NCI-H2171 (cell line): ENCODE results near the gene TEKTIP1.
"Not testable (repeated sequence)": the region's sequence is repeated elsewhere in the genome, so short reads cannot be mapped to it uniquely, and the experiment has no call there.

Experiments used
- DNase-seq: peaks from one replicate; lab custom pipeline; 2025; lab: John Stamatoyannopoulos, UW

The TEKTIP1 gene

DNA sequence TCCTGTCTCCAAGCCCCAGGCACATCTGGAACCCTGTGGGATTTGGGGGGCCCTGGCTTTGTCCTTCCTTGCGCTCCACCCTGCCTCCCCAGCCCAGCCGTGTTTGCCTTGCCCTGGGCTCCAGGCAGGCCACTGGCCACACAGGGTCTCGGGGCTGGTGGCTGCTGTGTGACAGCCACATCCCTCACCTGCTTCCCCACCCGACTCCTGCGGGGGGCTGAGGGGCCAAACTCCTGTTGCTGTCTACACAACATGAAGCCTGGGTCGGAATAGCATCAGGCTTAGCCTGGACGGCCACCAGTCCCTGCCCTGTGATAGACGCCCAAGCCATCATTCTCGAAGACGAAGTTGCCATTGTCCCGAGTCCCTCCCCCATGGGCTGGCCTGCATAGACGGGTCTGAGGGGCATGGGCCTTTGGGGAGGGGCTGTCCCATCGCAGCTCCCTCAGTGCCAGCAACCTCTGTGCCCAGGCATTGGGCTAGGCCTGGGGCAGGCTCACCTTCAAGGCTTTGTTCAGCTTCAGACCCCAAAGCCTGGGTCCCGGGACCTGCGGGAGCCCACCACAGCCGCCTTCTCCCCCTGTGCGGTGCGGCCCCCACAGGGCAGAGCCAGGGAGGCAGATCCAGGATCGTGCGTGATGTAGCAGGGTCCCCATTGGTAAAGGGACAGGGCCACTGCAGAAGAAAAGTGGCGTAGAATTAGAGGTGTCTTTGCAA lies 15.5 kb upstream of the TEKTIP1 start:
- DNase-seq = no peak

- no peak for DNase-seq
Observed at GRCh38 chr19:3524078-3524842, 14.7 kb upstream of the TEKTIP1 start.

DNA sequence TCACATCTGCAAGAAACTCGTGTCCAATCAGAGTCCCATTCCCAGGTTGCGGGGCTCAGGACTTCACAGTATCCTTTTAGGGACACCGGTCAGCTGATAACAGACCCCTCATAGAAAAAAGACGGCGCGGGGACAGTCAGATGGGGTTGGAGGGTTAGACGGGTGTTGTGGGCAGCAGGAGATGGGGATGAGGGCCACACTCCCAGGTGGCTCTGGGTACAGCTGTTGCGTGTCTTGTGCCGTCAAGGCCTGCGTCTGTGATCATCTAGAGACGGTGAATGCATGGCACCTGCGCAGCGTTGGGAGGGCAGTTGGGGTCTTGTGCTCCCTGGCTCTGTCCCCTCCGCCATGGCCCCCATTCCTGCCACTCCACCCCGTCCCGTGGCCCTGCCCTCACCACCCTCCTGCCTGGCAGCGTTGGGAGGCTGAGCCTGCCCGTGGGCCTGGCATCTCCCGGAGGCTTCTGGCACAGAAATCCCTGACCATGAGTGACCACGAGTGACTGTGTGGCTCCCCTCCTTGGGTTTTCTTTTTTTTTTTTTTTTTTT lies 14.0 kb upstream of the TEKTIP1 start:
- DNase-seq = no peak

- no peak for DNase-seq
Observed at GRCh38 chr19:3526507-3527237, 12.3 kb upstream of the TEKTIP1 start.

GRCh38 chr19:3527238-3527910 lies 11.6 kb upstream of the TEKTIP1 start:
- no peak for DNase-seq

- no peak for DNase-seq
Observed at GRCh38 chr19:3528080-3528479, 10.9 kb upstream of the TEKTIP1 start.

GRCh38 chr19:3528539-3529211 lies 10.3 kb upstream of the TEKTIP1 start:
- no peak for DNase-seq

GRCh38 chr19:3529299-3529698 lies 9.7 kb upstream of the TEKTIP1 start:
- DNase-seq = not testable (repeated sequence)

DNA sequence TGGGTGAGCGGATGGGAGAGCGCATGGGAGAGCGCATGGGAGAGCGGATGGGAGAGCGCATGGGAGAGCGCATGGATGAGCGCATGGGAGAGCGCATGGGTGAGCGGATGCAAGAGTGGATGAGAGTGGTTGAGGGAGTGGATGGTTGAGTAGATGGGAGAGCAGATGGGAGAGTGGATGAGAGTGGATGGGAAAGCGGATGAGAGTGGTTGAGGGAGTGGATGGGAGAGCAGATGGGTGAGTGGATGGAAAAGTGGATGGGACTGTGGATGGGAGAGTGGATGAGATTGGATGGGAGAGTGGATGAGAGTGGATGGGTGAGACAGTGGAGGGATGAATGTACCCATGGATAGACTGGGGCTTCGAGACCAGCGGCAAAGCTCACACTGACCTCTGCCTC lies 8.6 kb upstream of the TEKTIP1 start:
- no peak for DNase-seq

GRCh38 chr19:3531716-3532115 lies 7.3 kb upstream of the TEKTIP1 start:
- no peak for DNase-seq

GRCh38 chr19:3532154-3532786 lies 6.7 kb upstream of the TEKTIP1 start:
- DNase-seq = no peak

- no peak for DNase-seq
Observed at GRCh38 chr19:3533033-3533432, 5.9 kb upstream of the TEKTIP1 start.

GRCh38 chr19:3533563-3534216 lies 5.3 kb upstream of the TEKTIP1 start:
- DNase-seq = no peak

DNA sequence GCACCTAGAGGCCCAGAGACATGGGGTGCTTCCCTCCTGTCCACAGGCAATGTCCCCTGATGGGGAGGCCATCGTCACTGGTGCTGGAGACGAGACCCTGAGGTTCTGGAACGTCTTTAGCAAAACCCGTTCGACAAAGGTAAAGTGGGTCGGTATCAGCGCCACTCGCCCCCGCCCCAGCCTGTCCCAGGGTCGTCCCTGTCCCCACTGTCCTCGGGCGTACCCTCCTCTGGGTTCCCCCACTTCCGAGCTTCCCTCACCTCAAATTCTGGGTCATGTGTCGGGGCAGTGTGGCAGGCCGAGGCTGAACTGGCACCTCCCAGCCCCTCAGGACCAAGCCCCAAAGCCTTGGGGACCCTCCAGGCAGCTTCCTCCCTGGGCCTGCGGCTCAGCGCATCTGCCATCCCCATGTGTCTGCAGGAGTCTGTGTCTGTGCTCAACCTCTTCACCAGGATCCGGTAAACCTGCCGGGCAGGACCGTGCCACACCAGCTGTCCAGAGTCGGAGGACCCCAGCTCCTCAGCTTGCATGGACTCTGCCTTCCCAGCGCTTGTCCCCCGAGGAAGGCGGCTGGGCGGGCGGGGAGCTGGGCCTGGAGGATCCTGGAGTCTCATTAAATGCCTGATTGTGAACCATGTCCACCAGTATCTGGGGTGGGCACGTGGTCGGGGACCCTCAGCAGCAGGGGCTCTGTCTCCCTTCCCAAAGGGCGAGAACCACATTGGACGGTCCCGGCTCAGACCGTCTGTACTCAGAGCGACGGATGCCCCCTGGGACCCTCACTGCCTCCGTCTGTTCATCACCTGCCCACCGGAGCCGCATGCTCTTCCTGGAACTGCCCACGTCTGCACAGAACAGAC lies 4.4 kb upstream of the TEKTIP1 start:
- no peak for DNase-seq

GRCh38 chr19:3535235-3535535 lies 3.8 kb upstream of the TEKTIP1 start:
- DNase-seq = no peak

- DNase-seq = no peak
Observed at GRCh38 chr19:3535563-3535965, 3.4 kb upstream of the TEKTIP1 start.

- DNase-seq = no peak
Observed at GRCh38 chr19:3535981-3536380, 3.0 kb upstream of the TEKTIP1 start.

GRCh38 chr19:3536429-3537100 lies 2.4 kb upstream of the TEKTIP1 start:
- no peak for DNase-seq

- no peak for DNase-seq
Observed at GRCh38 chr19:3537101-3537437, 1.9 kb upstream of the TEKTIP1 start.
